IPS-20b (cell line): ENCODE data around the gene GOLGA8B.
"Not testable (repeated sequence)": the region's sequence is repeated elsewhere in the genome, so short reads cannot be mapped to it uniquely, and the experiment has no call there.

Experiments used
- H3K27ac ChIP-seq: one replicate; pipeline ENCODE4 v1.5.1; 2013; ENCODE audit warnings: low read length
- H3K27me3 ChIP-seq: 2 replicates; pipeline ENCODE4 v1.6.1; 2013; ENCODE audit warnings: mild to moderate bottlenecking, low read length, inconsistent platforms; ENCODE audit not compliant: insufficient read depth
- H3K36me3 ChIP-seq: 2 replicates; pipeline ENCODE4 v1.6.1; 2013; ENCODE audit warnings: low read depth, mild to moderate bottlenecking, inconsistent platforms, low read length, moderate library complexity; ENCODE audit not compliant: insufficient read depth
- H3K4me1 ChIP-seq: 2 replicates; pipeline ENCODE4 v1.6.1; 2013; ENCODE audit warnings: mild to moderate bottlenecking, control low read depth, inconsistent platforms, low read length, moderate library complexity; ENCODE audit not compliant: insufficient read depth
- H3K4me3 ChIP-seq: 2 replicates; pipeline ENCODE4 v1.5.1; 2013; ENCODE audit warnings: mild to moderate bottlenecking, low read length, inconsistent platforms
- H3K9ac ChIP-seq: 2 replicates; pipeline ENCODE4 v1.6.1; 2013; ENCODE audit warnings: low read depth, mild to moderate bottlenecking, inconsistent platforms, low read length, moderate library complexity
- H3K9me3 ChIP-seq: 2 replicates; pipeline ENCODE4 v1.6.1; 2013; ENCODE audit warnings: mild to moderate bottlenecking, low read depth, low read length, inconsistent platforms; ENCODE audit not compliant: insufficient read depth

Gene GOLGA8B

DNA sequence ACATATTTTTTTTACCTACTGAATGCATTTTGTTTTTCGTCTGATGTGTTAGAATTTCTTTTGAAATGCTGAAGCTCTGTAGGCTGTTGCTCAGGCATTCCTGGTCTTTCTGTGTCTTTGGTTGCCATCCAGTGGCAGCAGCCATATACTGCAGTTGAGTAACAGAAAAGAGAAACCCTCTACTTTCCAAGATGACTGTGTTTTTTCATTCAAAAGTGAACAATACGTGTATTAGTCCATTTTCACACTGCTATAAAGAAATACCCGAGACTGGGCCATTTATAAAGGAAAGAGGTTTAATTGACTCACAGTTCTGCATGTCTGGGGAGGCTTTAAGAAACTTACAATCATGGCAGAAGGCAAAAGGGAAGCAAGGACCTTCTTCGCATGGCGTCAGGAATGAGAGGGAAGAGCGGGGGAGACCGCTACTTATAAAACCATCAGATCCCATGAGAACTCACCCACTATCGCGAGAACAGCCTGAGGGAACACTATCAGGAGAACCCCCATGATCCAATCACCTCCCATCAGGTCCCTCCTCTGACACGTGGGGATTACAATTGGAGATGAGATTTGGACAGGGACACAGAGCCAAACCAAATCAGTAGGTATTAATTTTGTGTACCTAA lies 4.7 kb upstream of the GOLGA8B start:
- H3K4me3 ChIP-seq: peak overlapping the region; percentile 52; the same call in 1 of the 2 replicates
- H3K4me1 ChIP-seq: no peaks in the 10 kb centered on the region
- H3K9ac ChIP-seq: no peak overlapping the region
- H3K36me3 ChIP-seq: no peaks in the 10 kb centered on the region
- no peaks in the 10 kb centered on the region for H3K9me3 ChIP-seq
- H3K27ac ChIP-seq: no peak overlapping the region
- peaks cover 19% of the 10 kb centered on the region for H3K27me3 ChIP-seq

DNA sequence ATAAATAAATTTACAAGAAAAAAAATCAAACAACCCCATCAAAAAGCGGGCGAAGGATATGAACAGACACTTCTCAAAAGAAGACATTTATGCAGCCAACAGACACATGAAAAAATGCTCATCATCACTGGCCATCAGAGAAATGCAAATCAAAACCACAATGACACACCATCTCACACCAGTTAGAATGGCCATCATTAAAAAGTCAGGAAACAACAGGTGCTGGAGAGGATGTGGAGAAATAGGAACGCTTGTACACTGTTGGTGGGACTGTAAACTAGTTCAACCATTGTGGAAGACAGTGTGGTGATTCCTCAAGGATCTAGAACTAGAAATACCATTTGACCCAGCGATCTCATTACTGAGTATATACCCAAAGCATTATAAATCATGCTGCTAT lies 2.5 kb upstream of the GOLGA8B start:
- peaks cover 24% of the 10 kb centered on the region for H3K27me3 ChIP-seq
- H3K4me1 ChIP-seq, H3K36me3 ChIP-seq, H3K27ac ChIP-seq, H3K4me3 ChIP-seq, H3K9me3 ChIP-seq, H3K9ac ChIP-seq: not testable (repeated sequence)

DNA sequence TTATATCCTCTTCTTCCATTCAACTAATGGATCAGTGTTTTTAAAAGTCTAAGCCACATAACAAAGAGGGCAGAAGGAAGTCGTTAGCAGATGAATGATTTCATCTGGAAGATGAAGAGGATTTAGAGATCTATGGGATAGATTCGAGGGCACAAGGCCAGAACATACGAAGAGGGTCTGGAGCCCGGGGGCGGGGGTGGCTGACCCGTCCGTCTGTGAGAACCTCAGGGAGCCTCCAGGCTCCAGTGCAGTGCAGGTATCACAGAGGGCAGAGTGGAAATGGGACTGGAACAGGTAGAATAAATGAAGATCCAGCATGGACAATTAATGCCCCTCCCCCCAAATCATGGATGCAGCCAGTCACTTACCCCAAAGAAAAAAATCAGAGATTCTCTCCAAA lies 1.5 kb upstream of the GOLGA8B start:
- H3K27me3 ChIP-seq: peaks cover 24% of the 10 kb centered on the region
- H3K36me3 ChIP-seq: no peaks in the 10 kb centered on the region
- no peak overlapping the region for H3K9ac ChIP-seq
- no peak overlapping the region for H3K4me3 ChIP-seq
- no peaks in the 10 kb centered on the region for H3K4me1 ChIP-seq
- H3K27ac ChIP-seq: no peak overlapping the region
- no peaks in the 10 kb centered on the region for H3K9me3 ChIP-seq

DNA sequence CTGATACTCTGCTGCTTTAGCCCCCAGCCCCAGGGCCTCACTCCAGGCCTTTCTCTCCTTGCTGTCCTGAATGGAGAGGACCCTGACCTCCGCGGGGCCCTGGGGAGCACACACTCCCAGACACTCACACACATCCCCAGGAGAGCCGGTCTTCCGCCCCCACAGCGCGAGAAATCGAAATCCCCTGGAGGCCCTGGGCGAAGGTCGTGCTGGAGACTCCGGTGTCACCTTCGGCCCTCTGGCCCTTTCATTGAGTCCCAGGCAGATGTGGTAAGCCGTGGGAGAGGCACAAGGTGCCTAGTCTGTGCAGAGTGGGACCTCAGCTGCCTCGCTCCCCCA lies 848 bp upstream of the GOLGA8B start:
- Histone ChIP-seq H3K4me3 (peak overlapping the region; percentile 77), H3K36me3 (no peaks in the 10 kb centered on the region), H3K27me3 (peaks cover 24% of the 10 kb centered on the region), H3K9ac (peak overlapping the region; percentile 59; the same call in 1 of the 2 replicates), H3K27ac (no peak overlapping the region), H3K4me1 (no peaks in the 10 kb centered on the region), H3K9me3 (no peaks in the 10 kb centered on the region)

DNA sequence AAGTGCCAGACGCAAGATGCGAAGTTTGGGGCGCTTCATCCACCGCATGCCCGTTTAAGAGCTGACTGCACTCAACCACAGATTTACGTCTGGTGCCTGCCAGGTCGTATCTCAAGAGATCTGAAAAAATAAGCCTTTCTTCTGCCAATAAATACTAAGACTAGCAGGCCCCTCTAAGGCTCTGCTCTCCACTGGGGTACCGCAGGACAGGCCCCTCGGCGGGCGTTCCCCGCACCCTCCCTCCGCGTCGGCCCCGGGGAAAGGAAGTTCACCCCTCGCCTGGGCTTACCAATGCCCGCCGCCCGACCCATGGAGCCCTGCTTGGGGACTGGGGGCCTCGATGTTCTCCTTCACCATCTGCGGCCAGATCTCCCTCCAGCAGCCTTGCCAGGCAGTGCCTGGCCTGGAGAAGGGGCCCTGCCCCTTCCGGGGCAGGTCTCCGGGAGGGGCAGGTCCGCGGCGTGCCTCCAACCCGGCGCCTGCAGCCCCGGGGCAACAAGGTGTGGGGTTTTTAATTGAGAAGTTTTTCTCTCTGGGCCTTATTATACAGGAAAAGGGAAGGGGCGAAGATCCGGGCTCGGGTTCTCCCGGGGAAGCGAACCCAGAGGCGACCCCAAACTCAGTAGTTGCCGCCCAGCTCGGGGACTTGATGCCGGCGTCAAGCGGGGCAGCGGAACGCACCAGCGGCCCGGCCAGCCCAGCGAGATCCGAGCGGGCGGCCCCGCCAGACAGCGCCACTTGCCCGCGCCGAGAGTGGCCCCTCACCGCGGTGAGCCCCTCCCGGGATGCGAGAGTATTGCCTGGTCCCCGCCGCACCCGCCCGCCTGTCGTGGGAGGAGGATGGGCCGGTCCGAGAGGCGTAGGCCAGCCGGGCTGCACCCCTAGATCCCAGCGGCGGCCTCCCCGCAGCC lies 735 bp downstream of the GOLGA8B start:
- Histone ChIP-seq H3K9ac (peak overlapping the region; percentile 61; the same call in 1 of the 2 replicates), H3K27ac (no peak overlapping the region), H3K4me1 (no peaks in the 10 kb centered on the region), H3K9me3 (no peaks in the 10 kb centered on the region), H3K4me3 (peak overlapping the region; percentile 77), H3K27me3 (peaks cover 24% of the 10 kb centered on the region), H3K36me3 (no peaks in the 10 kb centered on the region)

DNA sequence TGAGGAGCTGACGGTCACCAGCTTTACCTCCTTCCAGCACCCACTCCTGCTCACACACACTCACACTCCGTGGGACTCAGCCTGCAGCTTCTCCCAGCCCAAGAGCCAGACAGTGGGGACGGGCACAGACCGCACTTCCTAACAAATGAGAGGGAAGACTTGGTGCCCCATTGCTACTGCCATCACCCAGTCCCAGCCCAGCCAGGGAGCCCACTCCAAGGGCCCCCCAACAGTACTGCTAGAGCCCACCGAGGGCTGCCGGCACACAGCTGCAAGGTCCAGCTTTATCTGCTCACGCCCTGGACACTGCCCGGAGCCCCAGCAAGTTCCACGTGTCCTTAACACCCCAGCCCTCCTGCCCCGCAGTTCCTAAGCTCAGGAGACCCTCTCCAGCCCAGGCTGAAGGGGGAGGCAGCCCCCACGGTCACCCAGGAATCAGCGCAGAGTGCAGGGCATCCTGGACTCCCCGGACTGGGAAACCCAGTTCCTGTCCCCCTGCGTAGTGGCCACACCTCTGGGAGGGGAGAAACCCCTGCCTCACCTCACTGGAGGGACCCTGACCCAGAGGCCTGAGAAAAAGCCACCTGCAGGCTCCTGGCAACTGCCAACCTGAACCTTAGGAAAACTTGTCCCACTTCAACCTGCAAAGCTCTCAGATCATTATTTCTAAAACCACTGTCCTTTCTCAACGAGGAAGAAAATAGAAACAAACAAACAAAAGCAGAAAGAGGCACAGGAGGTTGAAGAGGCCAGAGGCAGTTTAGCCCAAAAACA lies 1.6 kb downstream of the GOLGA8B start:
- peaks cover 24% of the 10 kb centered on the region for H3K27me3 ChIP-seq
- H3K36me3 ChIP-seq, H3K27ac ChIP-seq, H3K9me3 ChIP-seq, H3K4me1 ChIP-seq: not testable (repeated sequence)
- peak overlapping the region; percentile 61; the same call in 1 of the 2 replicates for H3K9ac ChIP-seq
- peak overlapping the region; percentile 77 for H3K4me3 ChIP-seq

DNA sequence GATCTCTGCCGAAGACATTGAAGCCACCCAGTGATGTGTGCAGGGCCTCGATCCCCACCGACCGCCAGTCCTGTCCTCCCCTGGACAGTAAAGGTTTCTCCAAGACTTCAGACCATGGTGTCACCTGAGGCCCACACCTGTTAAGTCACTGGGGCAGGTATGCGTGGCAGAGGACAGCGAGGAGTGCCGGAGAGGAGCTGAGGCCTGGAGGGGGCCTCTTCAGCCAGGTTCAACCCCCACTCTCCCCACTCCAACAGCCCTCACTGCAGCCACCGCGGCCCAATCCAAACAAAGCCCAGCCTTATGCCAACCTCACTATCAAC lies 2.4 kb downstream of the GOLGA8B start:
- Histone ChIP-seq H3K27ac (no peak overlapping the region), H3K36me3 (no peaks in the 10 kb centered on the region), H3K9me3 (no peaks in the 10 kb centered on the region), H3K4me1 (no peaks in the 10 kb centered on the region), H3K4me3 (no peak overlapping the region), H3K27me3 (peaks cover 24% of the 10 kb centered on the region), H3K9ac (no peak overlapping the region)

DNA sequence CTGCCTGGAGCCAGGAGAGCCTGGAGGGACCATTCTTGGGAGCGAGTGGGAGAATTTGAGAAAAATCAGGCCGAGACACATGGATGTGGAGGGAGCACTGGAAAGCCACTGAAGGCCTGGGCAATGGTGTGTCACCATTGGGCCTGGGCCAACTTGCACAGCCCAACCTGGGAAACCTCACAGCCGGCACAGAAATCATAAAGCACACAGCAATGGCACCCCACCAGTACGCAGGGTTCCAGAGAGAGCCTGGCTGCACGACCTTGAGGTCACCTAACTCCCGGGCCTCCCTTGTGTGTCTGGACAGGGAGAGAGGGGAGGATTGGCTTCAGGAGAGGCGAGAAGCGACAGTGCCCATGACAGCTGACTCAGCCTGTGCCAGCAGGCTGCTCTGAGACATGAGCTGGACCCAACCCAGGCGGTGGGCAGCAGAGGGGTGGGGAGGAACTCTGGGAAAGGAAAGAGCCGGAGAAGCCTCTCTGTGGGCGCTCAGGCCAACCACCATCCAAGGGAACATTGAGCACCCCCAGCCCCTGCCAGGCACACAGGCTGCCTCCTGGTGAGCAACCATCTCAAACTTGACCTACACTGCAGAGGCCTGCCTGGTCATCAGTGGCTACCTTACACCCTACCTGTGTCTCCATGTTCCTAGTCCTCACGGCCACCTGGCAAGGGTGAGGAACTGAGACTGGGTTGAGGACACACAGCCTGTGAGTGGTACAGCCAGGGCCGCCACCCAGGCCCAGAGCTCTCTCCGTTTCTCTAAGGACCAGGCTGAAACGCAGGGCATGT lies 3.0 kb downstream of the GOLGA8B start:
- not testable (repeated sequence) for H3K9me3 ChIP-seq, H3K4me1 ChIP-seq, H3K36me3 ChIP-seq, H3K27ac ChIP-seq, H3K4me3 ChIP-seq, H3K9ac ChIP-seq
- peaks cover 24% of the 10 kb centered on the region for H3K27me3 ChIP-seq

DNA sequence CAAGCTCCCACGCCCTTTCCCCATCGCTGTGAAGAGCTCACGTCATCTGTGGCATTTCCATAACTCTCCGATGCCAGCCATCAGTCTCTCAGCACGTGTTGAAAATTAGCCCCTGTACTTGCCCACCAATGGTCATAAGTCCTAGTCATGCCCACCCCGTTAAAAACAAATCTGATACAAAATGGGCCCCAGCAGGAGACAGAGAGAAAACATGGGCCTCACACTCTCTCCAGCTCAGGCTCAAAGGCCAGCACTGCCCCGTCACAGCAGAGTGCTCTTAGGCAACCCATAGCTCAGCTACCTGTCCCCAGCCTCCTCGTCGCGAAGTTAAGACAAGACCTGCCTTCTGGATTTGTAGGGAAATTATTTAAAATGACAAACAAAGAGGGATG lies 5.2 kb downstream of the GOLGA8B start:
- H3K9me3 ChIP-seq: no peaks in the 10 kb centered on the region
- no peak overlapping the region for H3K27ac ChIP-seq
- H3K27me3 ChIP-seq: peaks cover 5% of the 10 kb centered on the region; the same call in 1 of the 2 replicates
- H3K36me3 ChIP-seq: no peaks in the 10 kb centered on the region
- H3K9ac ChIP-seq: no peak overlapping the region
- no peak overlapping the region for H3K4me3 ChIP-seq
- no peaks in the 10 kb centered on the region for H3K4me1 ChIP-seq

DNA sequence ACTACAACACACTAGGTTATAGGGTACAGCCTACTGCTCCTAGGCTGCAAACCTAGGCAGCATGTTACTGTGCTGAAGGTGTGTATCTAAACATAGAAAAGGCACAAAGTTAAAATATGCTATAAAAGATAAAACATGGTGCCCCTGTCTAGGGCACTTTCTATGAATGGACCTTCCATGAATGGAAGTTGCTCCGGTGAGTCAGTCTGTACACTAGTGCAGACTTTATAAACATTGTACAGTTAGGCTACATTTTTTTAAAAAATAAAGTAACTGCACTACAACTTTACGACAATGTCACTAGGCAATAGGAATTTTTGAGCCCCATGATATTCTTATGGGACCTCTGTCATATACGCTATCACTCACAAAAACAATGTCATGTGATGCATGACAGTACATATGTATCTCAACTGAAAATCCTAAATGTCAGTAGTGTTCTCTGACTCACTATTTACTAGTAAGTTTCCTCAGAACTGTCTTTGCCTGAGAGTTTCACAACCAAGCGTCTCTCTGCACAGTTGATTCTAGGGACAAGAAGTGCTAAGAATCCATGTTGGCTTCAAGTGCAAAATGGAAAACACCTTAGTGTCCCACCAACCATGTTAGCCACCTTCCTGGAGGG lies 5.7 kb downstream of the GOLGA8B start:
- H3K4me3 ChIP-seq, H3K9me3 ChIP-seq, H3K27me3 ChIP-seq, H3K4me1 ChIP-seq, H3K27ac ChIP-seq, H3K36me3 ChIP-seq, H3K9ac ChIP-seq: not testable (repeated sequence)

DNA sequence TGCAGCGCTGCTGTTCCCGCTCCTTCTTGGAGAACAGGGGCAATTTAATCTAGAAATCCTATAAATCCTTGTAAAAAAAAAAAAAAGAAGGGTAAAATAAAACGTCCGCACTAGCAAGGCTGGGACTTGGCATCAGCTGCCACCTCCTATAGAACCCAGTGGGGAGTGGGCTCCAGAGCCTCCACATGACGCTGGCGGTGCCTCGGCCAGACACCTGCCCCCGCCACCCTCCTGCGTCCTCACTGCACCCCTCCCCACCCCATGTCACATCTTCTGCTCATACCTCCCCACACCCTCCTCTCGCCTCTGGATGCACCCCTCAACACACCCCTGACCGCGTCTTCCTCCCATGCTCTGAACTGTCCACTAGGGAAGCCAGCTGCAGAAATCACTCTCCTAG lies 8.4 kb downstream of the GOLGA8B start:
- not testable (repeated sequence) for H3K9ac ChIP-seq, H3K27ac ChIP-seq, H3K36me3 ChIP-seq, H3K27me3 ChIP-seq, H3K4me1 ChIP-seq, H3K4me3 ChIP-seq, H3K9me3 ChIP-seq
